Activated effector memory CD4-positive, alpha-beta T cell treated with Interleukin-2 at 50 U/mL for 16 hours (primary cell): ENCODE results near the gene CRACR2A.

ENCODE experiments used
- DNase-seq: peaks from one replicate; pipeline ENCODE4 v3.0.0-alpha.2; 2020

The CRACR2A gene

GRCh38 chr12:3681595-3682061, 71.3 kb downstream of the CRACR2A start:
- no peak for DNase-seq

GRCh38 chr12:3680919-3681594, 71.9 kb downstream of the CRACR2A start:
- no peak for DNase-seq

- DNase-seq, result no peak
These were observed 73.1 kb downstream of the CRACR2A start for GRCh38 chr12:3679831-3680230.

GRCh38 chr12:3677609-3678008, 75.3 kb downstream of the CRACR2A start:
- DNase-seq, result no peak

- no peak for DNase-seq
These were observed 78.8 kb downstream of the CRACR2A start for GRCh38 chr12:3673981-3674708.

- no peak for DNase-seq
These were observed 80.8 kb downstream of the CRACR2A start for GRCh38 chr12:3672113-3672509.

- no peak for DNase-seq
These were observed 81.4 kb downstream of the CRACR2A start for GRCh38 chr12:3671330-3672112.

- DNase-seq, result no peak
These were observed 82.8 kb downstream of the CRACR2A start for GRCh38 chr12:3670083-3670620.

GRCh38 chr12:3669594-3669993, 83.3 kb downstream of the CRACR2A start:
- DNase-seq, result no peak

GRCh38 chr12:3668479-3669165, 84.3 kb downstream of the CRACR2A start:
- no peak for DNase-seq

GRCh38 chr12:3667485-3667884, 85.4 kb downstream of the CRACR2A start:
- no peak for DNase-seq

GRCh38 chr12:3666441-3666840, 86.5 kb downstream of the CRACR2A start:
- no peak for DNase-seq

- DNase-seq, result no peak
These were observed 90.4 kb downstream of the CRACR2A start for GRCh38 chr12:3662521-3662921.

- no peak for DNase-seq
These were observed 91.9 kb downstream of the CRACR2A start for GRCh38 chr12:3661028-3661427.

- no peak for DNase-seq
These were observed 94.4 kb downstream of the CRACR2A start for GRCh38 chr12:3658327-3659163.

GRCh38 chr12:3656946-3657622, 95.8 kb downstream of the CRACR2A start:
- no peak for DNase-seq

- no peak for DNase-seq
These were observed 97.5 kb downstream of the CRACR2A start for GRCh38 chr12:3655328-3655900.

GRCh38 chr12:3651585-3652424, 101.1 kb downstream of the CRACR2A start:
- no peak for DNase-seq

- no peak for DNase-seq
These were observed 105.4 kb downstream of the CRACR2A start for GRCh38 chr12:3647504-3647903.
